MCF 10A (cell line): ENCODE results near the gene SPON1. TPM values are rescaled to one million over a fixed set of nuclear protein-coding genes. Genes with fewer than 3 reads are reported as not detected.

Source experiments
- BruUV-seq: library from RNA; stranded (reverse); fragments of 400-500 nt; replicated peaks from 2 replicates; lab custom pipeline; 2021; lab: Mats Ljungman, UMichigan
- CTCF ChIA-PET: fragments of 300-600 bp; sonication (Branson Sonifier 250); formaldehyde crosslinking; extraction: SDS; loops from one replicate; lab custom pipeline; 2021; ENCODE audit warnings: antibody characterized with exemption, inconsistent platforms; lab: Yijun Ruan, JAX
- POLR2A ChIA-PET: fragments of 300-600, 350-650 bp; sonication (Branson Sonifier 250); formaldehyde crosslinking; extraction: SDS; loops from one replicate; lab custom pipeline; 2020; ENCODE audit warnings: antibody characterized with exemption, inconsistent platforms; lab: Yijun Ruan, JAX
- DNase-seq: peaks from one replicate; pipeline ENCODE4 v3.0.0-alpha.2; 2018; ENCODE audit not compliant: unreplicated experiment
- H3K27ac Mint-ChIP-seq: one replicate; pipeline ENCODE4 v1.8.0; 2022; ENCODE audit warnings: mild to moderate bottlenecking, low read depth, mixed read lengths; ENCODE audit not compliant: unreplicated experiment
- H3K27me3 Mint-ChIP-seq: one replicate; pipeline ENCODE4 v1.8.0; 2022; ENCODE audit warnings: mixed read lengths; ENCODE audit not compliant: insufficient read depth, unreplicated experiment
- H3K36me3 Mint-ChIP-seq: one replicate; pipeline ENCODE4 v1.8.0; 2022; ENCODE audit warnings: mild to moderate bottlenecking, moderate library complexity, mixed read lengths; ENCODE audit not compliant: insufficient read depth, unreplicated experiment
- H3K4me1 Mint-ChIP-seq: one replicate; pipeline ENCODE4 v1.8.0; 2022; ENCODE audit warnings: mixed read lengths; ENCODE audit not compliant: insufficient read depth, unreplicated experiment
- H3K4me3 Mint-ChIP-seq: one replicate; pipeline ENCODE4 v1.8.0; 2022; ENCODE audit warnings: mild to moderate bottlenecking, moderate library complexity, mixed read lengths; ENCODE audit not compliant: unreplicated experiment
- H3K9me3 Mint-ChIP-seq: one replicate; pipeline ENCODE4 v1.8.0; 2022; ENCODE audit warnings: mixed read lengths; ENCODE audit not compliant: unreplicated experiment
- CTCF ChIP-seq: fragments of 200-600 bp; IDR thresholded peaks from one replicate; pipeline ENCODE4 v1.8.0; 2022; ENCODE audit warnings: antibody characterized with exemption, mild to moderate bottlenecking; ENCODE audit not compliant: unreplicated experiment
- intact Hi-C: fragments of 100-400 bp; cut with micrococcal nuclease; formaldehyde crosslinking; loops from 2 replicates; pipeline ENCODE4 v1.14.1; 2022
- total RNA-seq: library from RNA; stranded (reverse); gene quantifications from 2 replicates; pipeline ENCODE4 v1.2.3, GENCODE V29; 2022

The SPON1 gene
- total RNA-seq, 1 experiment from 2014 or later: not detected

GRCh38 chr11:14055936-14056335 is 93.4 kb downstream of the SPON1 start:
- H3K9me3 Mint-ChIP-seq: no peaks in the 10 kb centered on the region
- intact Hi-C loops: no loop called here
- H3K27ac Mint-ChIP-seq: no peak overlapping the region
- no peak for DNase-seq
- ChIA-PET POLR2A (no interaction called here), CTCF (no interaction called here)
- H3K27me3 Mint-ChIP-seq: peaks cover 45% of the 10 kb centered on the region
- H3K4me1 Mint-ChIP-seq: no peaks in the 10 kb centered on the region
- no peak for TF ChIP-seq CTCF
- no TSS peak for BruUV-seq
- no peak overlapping the region for H3K4me3 Mint-ChIP-seq
- no peaks in the 10 kb centered on the region for H3K36me3 Mint-ChIP-seq

DNA sequence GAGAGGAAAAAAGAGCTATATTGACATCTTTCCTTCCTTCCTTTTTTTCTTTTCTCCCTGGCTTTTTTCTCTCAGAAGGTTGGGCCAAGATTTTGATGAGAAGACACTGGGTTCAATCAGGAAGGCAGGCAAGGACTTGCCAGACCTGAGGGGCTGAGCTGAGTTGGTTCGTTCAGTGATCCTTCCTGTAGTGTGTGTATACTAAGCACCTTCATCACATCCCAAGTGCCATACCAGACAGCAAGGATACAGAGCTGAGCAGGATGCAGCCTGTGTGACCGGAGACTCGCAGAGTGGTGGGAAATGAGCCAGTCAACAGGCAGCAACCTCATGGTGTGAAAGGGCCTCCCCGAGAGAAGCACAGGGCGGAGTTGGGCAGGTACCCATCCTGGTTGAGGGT is 95.5 kb downstream of the SPON1 start:
- peaks cover 41% of the 10 kb centered on the region for H3K27me3 Mint-ChIP-seq
- no peak for DNase-seq
- POLR2A ChIA-PET: no interaction called here
- no TSS peak for BruUV-seq
- CTCF ChIA-PET: interaction anchor here (0.7 to 1.7 kb wide), 2 partner anchors 8 to 91 kb away, joined by 3 to 4 read pairs; no protein-coding TSS in a partner anchor
- no peak overlapping the region for H3K4me3 Mint-ChIP-seq
- H3K36me3 Mint-ChIP-seq: no peaks in the 10 kb centered on the region
- H3K4me1 Mint-ChIP-seq: no peaks in the 10 kb centered on the region
- no peaks in the 10 kb centered on the region for H3K9me3 Mint-ChIP-seq
- no peak overlapping the region for H3K27ac Mint-ChIP-seq
- intact Hi-C loops: no loop called here
- no peak for TF ChIP-seq CTCF

DNA sequence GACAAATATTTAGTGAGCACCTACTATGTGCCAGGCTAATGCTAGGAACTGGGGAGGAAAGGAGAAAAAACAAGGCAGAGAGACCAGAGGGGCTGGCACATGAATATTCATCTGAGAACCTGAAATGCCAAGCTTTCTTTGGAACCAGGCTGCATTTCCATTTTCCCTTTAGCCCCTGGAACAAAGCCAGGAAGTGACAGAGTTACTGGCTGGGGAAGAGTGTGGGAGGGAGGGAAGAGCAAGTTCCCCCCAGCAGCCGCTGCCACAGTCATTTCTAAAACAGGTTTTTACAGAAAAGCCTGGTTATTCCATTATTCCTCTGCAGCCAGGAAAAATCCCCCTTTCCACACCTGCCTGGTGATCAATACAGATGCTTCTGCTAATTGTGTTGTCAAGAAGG is 97.0 kb downstream of the SPON1 start:
- CTCF ChIA-PET: interaction anchor here (2.1 kb wide), 1 partner anchor 103 kb away, joined by 8 read pairs; no protein-coding TSS in a partner anchor

GRCh38 chr11:14061721-14062120 is 99.2 kb downstream of the SPON1 start:
- TF ChIP-seq CTCF: no peak

More for the DNA sequence above, 97.0 kb downstream of the SPON1 start:
- Mint-ChIP-seq H3K4me3 (no peak overlapping the region), H3K27me3 (peaks cover 43% of the 10 kb centered on the region), H3K36me3 (no peaks in the 10 kb centered on the region), H3K9me3 (no peaks in the 10 kb centered on the region), H3K27ac (no peak overlapping the region), H3K4me1 (no peaks in the 10 kb centered on the region)
- TF ChIP-seq CTCF: no peak
- POLR2A ChIA-PET: no interaction called here
- DNase-seq: peak; percentile 20
- no TSS peak for BruUV-seq
- intact Hi-C loops: no loop called here

More at GRCh38 chr11:14061721-14062120, 99.2 kb downstream of the SPON1 start:
- no peak overlapping the region for H3K4me3 Mint-ChIP-seq
- no peaks in the 10 kb centered on the region for H3K4me1 Mint-ChIP-seq
- ChIA-PET POLR2A (no interaction called here), CTCF (interaction anchor here (2.1 kb wide), 1 partner anchor 106 kb away, joined by 8 read pairs; no protein-coding TSS in a partner anchor)
- DNase-seq: no peak
- no peaks in the 10 kb centered on the region for H3K36me3 Mint-ChIP-seq
- no peak overlapping the region for H3K27ac Mint-ChIP-seq
- BruUV-seq: no TSS peak
- H3K9me3 Mint-ChIP-seq: no peaks in the 10 kb centered on the region
- peaks cover 42% of the 10 kb centered on the region for H3K27me3 Mint-ChIP-seq
- intact Hi-C loops: no loop called here
